ENCODE measurements around the gene CD74. TPM values are rescaled to one million over a fixed set of nuclear protein-coding genes. Genes with fewer than 3 reads are reported as not detected.

CD74 gene
- total RNA-seq, 4 donors from 2014 or later = 91.0 to 1,037 (median 261) TPM

DNA sequence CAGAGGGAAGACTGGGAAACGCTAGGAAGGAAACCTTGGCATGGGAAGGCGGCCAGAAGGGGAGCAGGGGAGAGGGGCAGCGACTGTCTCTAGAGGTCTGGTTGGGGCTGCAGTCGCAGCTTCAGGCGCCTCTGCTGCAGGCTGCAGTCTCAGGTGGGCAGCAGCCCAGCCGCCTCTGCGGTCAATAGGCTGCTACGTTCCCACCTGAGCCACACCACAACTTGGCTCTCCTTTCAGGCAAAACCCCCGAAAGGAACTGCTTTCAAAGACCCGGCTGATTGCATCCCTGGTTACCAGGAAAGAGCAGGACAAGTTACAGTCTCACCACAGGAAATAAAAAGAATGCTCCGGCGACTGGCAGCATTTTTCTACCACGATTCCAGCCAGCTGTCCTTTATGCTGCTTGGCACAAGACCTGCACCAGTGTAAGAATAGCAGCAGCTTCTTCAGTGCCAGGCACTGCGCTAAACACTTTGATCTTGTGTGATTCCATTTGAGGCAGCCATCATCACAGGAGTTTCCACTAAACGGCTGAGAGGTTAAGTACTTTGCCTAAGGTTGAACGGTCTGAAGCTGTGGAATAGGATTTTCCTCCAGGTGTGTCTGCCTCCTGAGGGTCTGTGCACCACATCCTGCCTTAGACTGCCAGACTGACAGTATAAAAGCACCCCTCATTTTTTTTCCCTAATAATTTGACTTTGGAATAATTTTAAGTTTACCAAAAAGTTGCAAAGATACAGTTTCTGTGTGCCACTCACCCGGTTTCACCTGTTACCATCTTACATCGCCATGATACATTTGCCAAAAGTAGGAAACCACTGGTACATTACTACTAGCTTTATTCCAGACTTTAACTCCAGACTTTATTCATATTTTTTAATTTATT is 29.3 kb upstream of the CD74 start:
- no peak for DNase-seq
- Histone ChIP-seq H3K27me3 (no peaks in the 10 kb centered on the region), H3K4me3 (no peak overlapping the region), H3K4me1 (peaks cover 0 to 35% (median 0%) of the 10 kb centered on the region in 3 donors), H3K27ac (peak overlapping the region in 1 of 4 donors; percentile 28), H3K36me3 (peaks cover 35 to 56% (median 36%) of the 10 kb centered on the region in 3 donors), H3K9me3 (no peaks in the 10 kb centered on the region)
- intact Hi-C loops (cut with DNase I) = no loop called here
- TF ChIP-seq POLR2A (IDR thresholded peaks at IDR 0.05) = no peak
- TF ChIP-seq, protein P1, sequence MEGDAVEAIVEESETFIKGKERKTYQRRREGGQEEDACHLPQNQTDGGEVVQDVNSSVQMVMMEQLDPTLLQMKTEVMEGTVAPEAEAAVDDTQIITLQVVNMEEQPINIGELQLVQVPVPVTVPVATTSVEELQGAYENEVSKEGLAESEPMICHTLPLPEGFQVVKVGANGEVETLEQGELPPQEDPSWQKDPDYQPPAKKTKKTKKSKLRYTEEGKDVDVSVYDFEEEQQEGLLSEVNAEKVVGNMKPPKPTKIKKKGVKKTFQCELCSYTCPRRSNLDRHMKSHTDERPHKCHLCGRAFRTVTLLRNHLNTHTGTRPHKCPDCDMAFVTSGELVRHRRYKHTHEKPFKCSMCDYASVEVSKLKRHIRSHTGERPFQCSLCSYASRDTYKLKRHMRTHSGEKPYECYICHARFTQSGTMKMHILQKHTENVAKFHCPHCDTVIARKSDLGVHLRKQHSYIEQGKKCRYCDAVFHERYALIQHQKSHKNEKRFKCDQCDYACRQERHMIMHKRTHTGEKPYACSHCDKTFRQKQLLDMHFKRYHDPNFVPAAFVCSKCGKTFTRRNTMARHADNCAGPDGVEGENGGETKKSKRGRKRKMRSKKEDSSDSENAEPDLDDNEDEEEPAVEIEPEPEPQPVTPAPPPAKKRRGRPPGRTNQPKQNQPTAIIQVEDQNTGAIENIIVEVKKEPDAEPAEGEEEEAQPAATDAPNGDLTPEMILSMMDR (IDR thresholded peaks at IDR 0.05) = no peak
- 50 to 52% methylated on average over 16 of the region's 18 CpGs for WGBS, 2 donors

DNA sequence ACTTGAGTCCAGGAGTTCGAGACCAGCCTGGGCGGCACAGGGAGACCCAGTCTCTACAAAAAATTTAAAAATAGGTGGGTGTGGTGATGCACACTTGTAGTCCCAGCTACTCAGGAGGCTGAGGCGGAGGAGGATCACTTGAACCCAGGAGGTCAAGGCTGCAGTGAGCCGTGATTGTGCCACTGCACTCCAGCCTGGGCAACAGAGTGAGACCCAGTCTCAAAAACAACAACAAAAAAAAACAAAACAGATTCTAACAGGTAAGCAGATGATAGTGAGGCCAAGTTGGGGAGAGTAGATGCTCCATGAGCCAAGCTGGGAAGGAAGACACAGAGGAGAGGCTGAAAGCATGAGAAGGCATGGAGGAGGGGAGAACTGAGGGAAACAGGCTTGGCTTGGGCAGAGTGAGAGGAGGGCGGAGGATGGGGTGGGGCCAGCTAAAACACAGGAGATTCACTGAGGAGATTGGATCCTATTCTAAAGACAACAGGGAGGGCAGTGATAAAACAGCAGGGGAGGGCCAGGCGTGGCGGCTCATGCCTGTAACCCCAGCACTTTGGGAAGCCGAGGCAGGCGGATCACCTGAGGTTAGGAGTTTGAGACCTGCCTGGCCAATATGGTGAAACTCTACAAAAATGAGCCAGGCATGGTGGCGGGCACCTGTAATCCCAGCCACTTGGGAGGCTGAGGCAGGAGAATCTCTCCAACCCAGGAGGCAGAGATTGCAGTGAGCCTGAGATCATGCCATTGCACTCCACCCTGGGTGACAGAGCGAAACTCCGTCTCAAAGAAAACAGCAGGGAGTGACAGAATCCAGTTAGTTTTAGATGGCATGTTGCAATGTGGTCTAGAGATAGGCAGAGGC is 28.5 kb upstream of the CD74 start:
- H3K27ac ChIP-seq = peak overlapping the region in 1 of 4 donors; percentile 28
- peaks cover 0 to 29% (median 4%) of the 10 kb centered on the region in 3 donors for H3K4me1 ChIP-seq
- no peaks in the 10 kb centered on the region for H3K9me3 ChIP-seq
- H3K36me3 ChIP-seq = peaks cover 26 to 47% (median 27%) of the 10 kb centered on the region in 3 donors
- no peak for TF ChIP-seq POLR2A (IDR thresholded peaks at IDR 0.05)
- TF ChIP-seq, protein P1 (IDR thresholded peaks at IDR 0.05) = no peak
- intact Hi-C loops (cut with DNase I) = no loop called here
- H3K4me3 ChIP-seq = no peak overlapping the region
- no peaks in the 10 kb centered on the region for H3K27me3 ChIP-seq
- WGBS, 2 donors = 87 to 92% methylated on average over 12 of the region's 12 CpGs
- DNase-seq = no peak

GRCh38 chr5:150438873-150439546 is 26.3 kb upstream of the CD74 start:
- 44 to 55% methylated on average over 4 of the region's 4 CpGs for WGBS, 2 donors
- peaks cover 0 to 20% (median 5%) of the 10 kb centered on the region in 3 donors for H3K4me1 ChIP-seq
- intact Hi-C loops (cut with DNase I) = loop anchor here (10.0 kb wide), 1 partner anchor 164 kb away; no protein-coding TSS in a partner anchor
- H3K4me3 ChIP-seq = no peak overlapping the region
- no peaks in the 10 kb centered on the region for H3K27me3 ChIP-seq
- no peaks in the 10 kb centered on the region for H3K9me3 ChIP-seq
- H3K36me3 ChIP-seq = peaks cover 6 to 26% (median 7%) of the 10 kb centered on the region in 3 donors
- TF ChIP-seq, protein P1 (IDR thresholded peaks at IDR 0.05) = peak in 3 of 6 experiments; percentile 26 to 43 (median 40)
- TF ChIP-seq POLR2A (IDR thresholded peaks at IDR 0.05) = no peak
- DNase-seq = no peak
- no peak overlapping the region for H3K27ac ChIP-seq

DNA sequence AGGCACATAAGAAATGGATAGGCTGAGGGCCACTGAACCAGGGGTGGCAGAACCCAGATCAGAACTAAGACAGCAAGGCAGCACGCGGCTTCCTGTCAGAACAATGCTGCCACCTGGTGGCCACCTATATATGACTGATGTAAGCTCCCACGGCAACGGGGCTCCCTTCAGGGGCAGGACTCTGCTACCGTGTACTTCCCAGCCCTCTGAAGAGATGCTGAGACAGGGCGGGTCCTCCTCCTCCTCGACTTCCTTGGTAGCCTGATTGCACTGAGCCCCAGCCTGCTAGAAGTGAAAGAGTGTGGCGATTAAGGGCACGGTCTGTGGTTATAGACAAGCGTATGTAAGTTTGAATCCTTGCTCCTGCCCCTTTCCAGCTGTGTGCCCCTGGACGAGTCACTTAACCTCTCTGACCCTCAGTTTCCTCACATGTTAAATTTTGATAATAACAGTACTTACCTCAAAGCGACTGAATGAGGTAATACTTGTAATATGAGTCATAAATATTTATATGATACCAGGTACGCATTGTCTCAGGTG is 23.5 kb upstream of the CD74 start:
- intact Hi-C loops (cut with DNase I) = loop anchor here (10.0 kb wide), 1 partner anchor 161 kb away; no protein-coding TSS in a partner anchor
- WGBS, 2 donors = 15 to 17% methylated on average over 11 to 13 of the region's 13 CpGs
- no peak overlapping the region for H3K27ac ChIP-seq
- no peak for TF ChIP-seq POLR2A (IDR thresholded peaks at IDR 0.05)
- TF ChIP-seq, protein P1 (IDR thresholded peaks at IDR 0.05) = peak; percentile 83 to 90 (median 84)
- no peaks in the 10 kb centered on the region for H3K9me3 ChIP-seq
- peak overlapping the region in 1 of 4 donors; percentile 17 for H3K4me3 ChIP-seq
- H3K27me3 ChIP-seq = no peaks in the 10 kb centered on the region
- H3K36me3 ChIP-seq = no peaks in the 10 kb centered on the region
- peaks cover 1 to 23% (median 10%) of the 10 kb centered on the region in 3 donors for H3K4me1 ChIP-seq
- peak; percentile 48 for DNase-seq

Measured in esophagus squamous epithelium (tissue), 5 donors.